Osteoblast (primary cell): Measurements from ENCODE around the gene SLC5A10. TPM values are rescaled to one million over a fixed set of nuclear protein-coding genes. Genes with fewer than 3 reads are reported as not detected.

Source experiments
- DNase-seq: peaks from one replicate; pipeline ENCODE4 v3.0.0; 2011; ENCODE audit warnings: low spot score, mixed read lengths; ENCODE audit not compliant: insufficient read length; ENCODE audit errors: missing footprints
- H2AFZ ChIP-seq: 2 replicates; pipeline ENCODE4 v1.6.0; 2011; ENCODE audit warnings: mild to moderate bottlenecking, low read length
- H3K27ac ChIP-seq: 2 replicates; pipeline ENCODE4 v1.5.1; 2011; ENCODE audit warnings: mild to moderate bottlenecking, low read depth, low read length, moderate library complexity
- H3K27me3 ChIP-seq: 2 replicates; pipeline ENCODE4 v1.6.0; 2012; ENCODE audit warnings: mild to moderate bottlenecking, control low read depth, inconsistent platforms, low read length, moderate library complexity; ENCODE audit not compliant: insufficient read depth
- H3K36me3 ChIP-seq: 2 replicates; pipeline ENCODE4 v1.5.1; 2011; ENCODE audit warnings: mild to moderate bottlenecking, low read length, control low read depth, moderate library complexity; ENCODE audit not compliant: insufficient read depth
- H3K4me1 ChIP-seq: 2 replicates; pipeline ENCODE4 v1.5.1; 2011; ENCODE audit warnings: mild to moderate bottlenecking, low read length, control low read depth, moderate library complexity; ENCODE audit not compliant: insufficient read depth
- H3K4me2 ChIP-seq: 2 replicates; pipeline ENCODE4 v1.6.0; 2011; ENCODE audit warnings: mild to moderate bottlenecking, low read length; ENCODE audit not compliant: insufficient read depth
- H3K4me3 ChIP-seq: fragments of 200-600 bp; sonication (generic); 3 replicates; pipeline ENCODE4 v1.5.1; 2012; ENCODE audit warnings: mild to moderate bottlenecking, low read length, inconsistent platforms; ENCODE audit not compliant: insufficient read depth
- H3K79me2 ChIP-seq: 2 replicates; pipeline ENCODE4 v1.6.0; 2012; ENCODE audit warnings: mild to moderate bottlenecking, low read length, control low read depth, inconsistent platforms; ENCODE audit not compliant: insufficient read depth
- H3K9me3 ChIP-seq: 2 replicates; pipeline ENCODE4 v1.5.1; 2011; ENCODE audit warnings: low read depth, low read length, control low read depth
- H4K20me1 ChIP-seq: 2 replicates; pipeline ENCODE4 v1.6.0; 2012; ENCODE audit warnings: mild to moderate bottlenecking, low read length, control low read depth; ENCODE audit not compliant: insufficient read depth
- total RNA-seq: library from RNA; depleted of rRNA; stranded (reverse); fragments of >200 nt; gene quantifications from 2 replicates; pipeline ENCODE4 v1.2.3, GENCODE V29; 2012
- TF ChIP-seq, protein P1 (sequence below): IDR thresholded peaks from 2 replicates; pipeline ENCODE4 v1.5.1; 2011; ENCODE audit warnings: mild to moderate bottlenecking, low read depth, low read length, moderate library complexity; ENCODE audit errors: extremely low read depth

SLC5A10 gene
- total RNA-seq, 1 donor, result not detected

DNA sequence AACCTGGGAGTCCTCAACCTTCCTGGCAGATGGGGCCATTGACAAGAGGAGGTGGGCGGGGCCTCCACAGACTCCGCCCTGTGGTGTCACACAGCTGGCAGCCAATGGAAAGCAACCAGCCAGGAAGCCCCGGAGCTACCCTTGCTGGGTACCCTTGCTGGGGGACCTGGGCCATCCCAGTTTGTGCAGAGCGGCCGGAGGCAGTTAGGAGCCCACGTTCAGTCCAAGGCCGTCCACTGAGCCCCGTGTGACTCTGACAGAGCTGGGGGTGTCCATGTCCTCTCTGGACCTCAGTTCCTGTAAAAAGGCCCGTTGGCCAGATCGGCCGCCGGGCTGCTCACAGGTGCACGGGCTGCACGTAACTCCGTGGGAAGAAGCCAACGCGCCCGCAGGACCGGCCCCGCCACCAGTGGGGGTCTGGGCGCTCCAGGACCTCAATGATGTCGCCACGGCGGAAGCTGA is 69.7 kb downstream of the SLC5A10 start:
- no peaks in the 10 kb centered on the region for H3K4me1 ChIP-seq
- no peaks in the 10 kb centered on the region for H4K20me1 ChIP-seq
- no peak overlapping the region for H2AFZ ChIP-seq
- H3K4me2 ChIP-seq, result no peak overlapping the region
- no peak for DNase-seq
- no peaks in the 10 kb centered on the region for H3K79me2 ChIP-seq
- no peaks in the 10 kb centered on the region for H3K27me3 ChIP-seq
- no peak overlapping the region for H3K27ac ChIP-seq
- no peaks in the 10 kb centered on the region for H3K36me3 ChIP-seq
- H3K4me3 ChIP-seq, result no peak overlapping the region
- TF ChIP-seq, protein P1, sequence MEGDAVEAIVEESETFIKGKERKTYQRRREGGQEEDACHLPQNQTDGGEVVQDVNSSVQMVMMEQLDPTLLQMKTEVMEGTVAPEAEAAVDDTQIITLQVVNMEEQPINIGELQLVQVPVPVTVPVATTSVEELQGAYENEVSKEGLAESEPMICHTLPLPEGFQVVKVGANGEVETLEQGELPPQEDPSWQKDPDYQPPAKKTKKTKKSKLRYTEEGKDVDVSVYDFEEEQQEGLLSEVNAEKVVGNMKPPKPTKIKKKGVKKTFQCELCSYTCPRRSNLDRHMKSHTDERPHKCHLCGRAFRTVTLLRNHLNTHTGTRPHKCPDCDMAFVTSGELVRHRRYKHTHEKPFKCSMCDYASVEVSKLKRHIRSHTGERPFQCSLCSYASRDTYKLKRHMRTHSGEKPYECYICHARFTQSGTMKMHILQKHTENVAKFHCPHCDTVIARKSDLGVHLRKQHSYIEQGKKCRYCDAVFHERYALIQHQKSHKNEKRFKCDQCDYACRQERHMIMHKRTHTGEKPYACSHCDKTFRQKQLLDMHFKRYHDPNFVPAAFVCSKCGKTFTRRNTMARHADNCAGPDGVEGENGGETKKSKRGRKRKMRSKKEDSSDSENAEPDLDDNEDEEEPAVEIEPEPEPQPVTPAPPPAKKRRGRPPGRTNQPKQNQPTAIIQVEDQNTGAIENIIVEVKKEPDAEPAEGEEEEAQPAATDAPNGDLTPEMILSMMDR, result no peak
- H3K9me3 ChIP-seq, result no peaks in the 10 kb centered on the region

DNA sequence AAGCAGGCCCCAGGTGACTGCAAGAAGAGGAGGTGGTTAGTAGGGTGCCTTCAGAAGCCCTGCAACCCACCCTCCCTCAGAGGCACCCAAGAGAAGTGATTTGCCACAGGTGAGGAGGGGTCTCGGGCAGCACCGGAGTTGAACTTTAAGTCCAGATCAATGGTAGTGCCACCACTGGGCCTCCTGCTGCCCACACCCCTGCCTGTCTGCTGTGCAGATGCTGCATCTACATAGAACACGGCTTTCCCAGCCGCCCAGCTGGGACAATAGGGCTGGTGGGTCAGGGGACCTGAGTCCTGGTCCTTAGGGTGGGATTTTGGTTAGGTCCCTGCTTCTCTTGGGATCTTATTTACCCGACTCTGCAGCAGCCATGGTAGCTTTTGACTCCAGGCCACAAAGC is 70.2 kb downstream of the SLC5A10 start:
- Histone ChIP-seq H3K4me2 (no peak overlapping the region), H3K27me3 (no peaks in the 10 kb centered on the region), H3K4me3 (no peak overlapping the region), H2AFZ (no peak overlapping the region), H3K27ac (no peak overlapping the region), H3K79me2 (no peaks in the 10 kb centered on the region), H3K9me3 (no peaks in the 10 kb centered on the region), H3K4me1 (no peaks in the 10 kb centered on the region), H3K36me3 (no peaks in the 10 kb centered on the region), H4K20me1 (no peaks in the 10 kb centered on the region)
- TF ChIP-seq, protein P1, result no peak
- no peak for DNase-seq

DNA sequence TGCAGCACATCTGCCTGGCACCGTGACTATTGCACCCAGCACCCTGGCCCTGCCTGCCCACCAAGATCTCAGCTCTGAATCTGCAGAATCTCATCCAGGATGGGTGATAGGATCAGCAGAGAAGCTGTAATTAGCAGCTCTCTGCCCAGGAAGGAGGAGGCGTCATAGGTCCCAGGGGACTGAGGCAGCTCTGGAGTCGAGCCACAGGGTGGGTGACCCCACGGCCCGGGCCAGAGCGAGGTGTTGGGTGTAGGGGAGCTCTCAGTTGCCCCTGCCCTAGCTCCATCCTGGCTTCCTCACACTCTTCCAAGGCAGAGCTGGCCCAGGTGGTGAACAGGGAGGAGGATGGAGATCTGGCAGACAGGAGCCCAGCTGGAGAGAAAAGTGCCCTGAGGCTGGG is 70.8 kb downstream of the SLC5A10 start:
- Histone ChIP-seq H3K9me3 (no peaks in the 10 kb centered on the region), H4K20me1 (no peaks in the 10 kb centered on the region), H3K79me2 (no peaks in the 10 kb centered on the region), H3K4me1 (no peaks in the 10 kb centered on the region), H2AFZ (no peak overlapping the region), H3K27ac (no peak overlapping the region), H3K4me3 (no peak overlapping the region), H3K4me2 (no peak overlapping the region), H3K36me3 (no peaks in the 10 kb centered on the region), H3K27me3 (no peaks in the 10 kb centered on the region)
- TF ChIP-seq, protein P1, result no peak
- no peak for DNase-seq

DNA sequence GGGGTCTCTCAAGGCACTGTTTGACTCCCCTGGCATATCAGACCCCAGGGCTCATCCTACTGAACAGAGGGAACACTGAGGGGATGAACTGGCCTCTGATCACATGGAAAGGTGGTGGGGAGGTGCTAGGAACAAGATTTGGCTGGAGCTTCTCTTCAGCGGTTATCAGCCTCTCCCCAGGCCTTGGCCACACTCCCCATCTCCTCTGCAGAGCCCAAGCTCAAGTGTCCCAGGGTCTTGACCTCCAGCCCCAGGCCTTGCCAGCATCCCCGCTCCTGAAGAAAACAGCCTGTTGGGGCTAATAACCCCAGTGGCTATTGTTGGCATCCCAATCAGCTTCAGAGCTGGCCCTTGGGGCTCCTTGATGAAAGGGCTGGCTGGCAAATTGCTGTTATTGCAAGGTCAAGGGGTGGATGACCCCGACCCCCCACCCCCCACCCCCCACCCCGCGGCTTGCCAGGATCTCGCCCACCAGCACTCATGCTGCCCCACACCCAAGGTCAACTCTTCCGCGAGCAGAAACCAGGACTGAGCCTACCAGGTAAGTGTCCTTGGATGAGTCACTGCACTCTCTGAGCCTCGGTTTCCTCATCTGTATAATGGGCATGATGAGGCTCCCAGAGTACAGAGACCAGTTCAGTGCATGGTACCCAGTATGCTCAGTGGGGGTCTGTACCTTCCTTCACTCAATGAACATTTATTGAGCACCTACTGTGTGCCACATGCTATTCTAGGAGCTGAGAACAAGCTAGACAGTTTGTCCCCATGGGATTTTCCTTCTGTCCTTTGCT is 71.4 kb downstream of the SLC5A10 start:
- H3K9me3 ChIP-seq, result no peaks in the 10 kb centered on the region
- H4K20me1 ChIP-seq, result no peaks in the 10 kb centered on the region
- TF ChIP-seq, protein P1, result no peak
- no peak overlapping the region for H3K27ac ChIP-seq
- DNase-seq, result no peak
- no peak overlapping the region for H3K4me3 ChIP-seq
- H3K27me3 ChIP-seq, result no peaks in the 10 kb centered on the region
- no peaks in the 10 kb centered on the region for H3K36me3 ChIP-seq
- H3K4me2 ChIP-seq, result no peak overlapping the region
- H3K4me1 ChIP-seq, result no peaks in the 10 kb centered on the region
- H2AFZ ChIP-seq, result no peak overlapping the region
- H3K79me2 ChIP-seq, result no peaks in the 10 kb centered on the region
